CD8-positive, alpha-beta memory T cell (primary cell): ENCODE results near the gene GALNT7. TPM values are rescaled to one million over a fixed set of nuclear protein-coding genes. Genes with fewer than 3 reads are reported as not detected.

Experiments
- CTCF ChIA-PET: fragments of 350-600 bp; sonication (Branson Sonifier 250); formaldehyde crosslinking; loops from one replicate; lab custom pipeline; 2021; ENCODE audit warnings: antibody characterized with exemption; lab: Charles Lee
- POLR2A ChIA-PET: fragments of 350-600 bp; sonication (Branson Sonifier 250); formaldehyde crosslinking; loops from one replicate; lab custom pipeline; 2021; ENCODE audit warnings: antibody characterized with exemption; lab: Charles Lee
- DNase-seq, 5 donors: peaks; one replicate each; pipeline versions ENCODE4 v3.0.0 to v3.0.0-alpha.2; 2020 to 2022; ENCODE audit warnings: mixed read lengths in 1 of 5
- H3K27ac ChIP-seq: one replicate; pipeline ENCODE4 v1.7.0; 2013; ENCODE audit warnings: low read depth, mild to moderate bottlenecking, low read length, moderate library complexity
- H3K27me3 ChIP-seq: 2 replicates; pipeline ENCODE4 v1.7.0; 2013; ENCODE audit warnings: low read length, mild to moderate bottlenecking; ENCODE audit not compliant: insufficient read depth, poor library complexity, severe bottlenecking
- H3K36me3 ChIP-seq: 2 replicates; pipeline ENCODE4 v1.7.0; 2013; ENCODE audit warnings: mild to moderate bottlenecking, low read length, moderate library complexity; ENCODE audit not compliant: insufficient read depth
- H3K4me1 ChIP-seq: 2 replicates; pipeline ENCODE4 v1.7.0; 2013; ENCODE audit warnings: mild to moderate bottlenecking, low read length, moderate library complexity; ENCODE audit not compliant: insufficient read depth
- H3K4me3 ChIP-seq: 2 replicates; pipeline ENCODE4 v1.7.0; 2013; ENCODE audit warnings: mild to moderate bottlenecking, low read length
- H3K9me3 ChIP-seq: 2 replicates; pipeline ENCODE4 v1.7.0; 2013; ENCODE audit warnings: mild to moderate bottlenecking, low read length
- H3K27ac Mint-ChIP-seq, 8 donors: one replicate each; pipeline ENCODE4 v1.8.0; 2020 to 2021; ENCODE audit warnings: mixed read lengths in 8 of 8, mild to moderate bottlenecking in 6 of 8, inconsistent platforms in 3 of 8, moderate library complexity in 3 of 8
- H3K27me3 Mint-ChIP-seq, 2 donors: one replicate each; pipeline ENCODE4 v1.8.0; 2020 to 2021; ENCODE audit warnings: mixed read lengths in 2 of 2, mild to moderate bottlenecking in 1 of 2, moderate library complexity in 1 of 2
- H3K36me3 Mint-ChIP-seq, 3 donors: one replicate each; pipeline ENCODE4 v1.8.0; 2020 to 2021; ENCODE audit warnings: mixed read lengths in 3 of 3, inconsistent platforms in 1 of 3, mild to moderate bottlenecking in 1 of 3
- H3K4me1 Mint-ChIP-seq, 3 donors: one replicate each; pipeline ENCODE4 v1.8.0; 2020 to 2021; ENCODE audit warnings: mixed read lengths in 3 of 3, inconsistent platforms in 1 of 3, mild to moderate bottlenecking in 1 of 3
- H3K4me3 Mint-ChIP-seq, 7 donors: one replicate each; pipeline ENCODE4 v1.8.0; 2020 to 2021; ENCODE audit warnings: mixed read lengths in 7 of 7, mild to moderate bottlenecking in 6 of 7, moderate library complexity in 4 of 7, inconsistent platforms in 2 of 7
- H3K9me3 Mint-ChIP-seq, 5 donors: one replicate each; pipeline ENCODE4 v1.8.0; 2020 to 2022; ENCODE audit warnings: mixed read lengths in 5 of 5, mild to moderate bottlenecking in 3 of 5, moderate library complexity in 2 of 5, inconsistent platforms in 1 of 5
- polyA plus RNA-seq: library from polyadenylated mRNA; unstranded; fragments of 300-500 nt; fragmentation: Illumina TruSeq; gene quantifications from one replicate; pipeline ENCODE4 v1.2.3, GENCODE V29; 2021
- total RNA-seq, 2 experiments: library from RNA; stranded (reverse); gene quantifications; one replicate each; pipeline ENCODE4 v1.2.3, GENCODE V29; 2021

Gene GALNT7
- total and polyA plus RNA-seq, 3 experiments from 2014 or later, result 10.0 to 18.0 (median 16.7) TPM

DNA sequence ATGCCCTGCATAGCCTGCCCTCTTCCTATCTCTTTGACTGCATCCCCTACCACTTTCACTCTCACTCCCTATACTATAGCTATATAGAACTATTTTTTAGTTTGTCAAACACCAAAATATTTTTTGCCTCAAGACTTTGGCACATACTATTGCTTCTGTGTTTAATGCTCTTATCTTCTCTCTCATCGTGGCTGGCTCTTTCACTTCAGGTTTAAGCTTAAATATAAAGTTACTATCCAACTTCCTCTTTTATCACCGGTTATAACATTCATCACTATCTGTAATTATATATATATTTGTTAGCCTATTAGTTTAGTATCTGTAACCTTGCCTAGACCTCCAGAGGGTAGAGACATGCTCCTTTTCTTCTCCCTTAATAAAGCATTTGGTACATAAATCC, 177.0 kb downstream of the GALNT7 start:
- Mint-ChIP-seq H3K4me1 (no peaks in the 10 kb centered on the region), H3K27me3 (peaks cover 5 to 12% of the 10 kb centered on the region in 2 donors), H3K36me3 (peaks cover 0 to 3% (median 0%) of the 10 kb centered on the region in 3 donors), H3K27ac (no peak overlapping the region), H3K9me3 (no peaks in the 10 kb centered on the region), H3K4me3 (no peak overlapping the region)
- CTCF ChIA-PET, result interaction anchor here (1.1 to 1.6 kb wide), 3 partner anchors 10 to 26 kb away, joined by 3 to 5 read pairs (median 3); no protein-coding TSS in a partner anchor
- Histone ChIP-seq H3K4me3 (no peak overlapping the region), H3K9me3 (no peaks in the 10 kb centered on the region), H3K27me3 (no peaks in the 10 kb centered on the region), H3K27ac (no peak overlapping the region), H3K4me1 (no peaks in the 10 kb centered on the region), H3K36me3 (no peaks in the 10 kb centered on the region)
- no peak for DNase-seq
- POLR2A ChIA-PET, result interaction anchor here (1.0 to 1.6 kb wide), 3 partner anchors 11 to 25 kb away, joined by 3 to 4 read pairs (median 3); partner anchors contain the start of genes HMGB2 and SAP30

DNA sequence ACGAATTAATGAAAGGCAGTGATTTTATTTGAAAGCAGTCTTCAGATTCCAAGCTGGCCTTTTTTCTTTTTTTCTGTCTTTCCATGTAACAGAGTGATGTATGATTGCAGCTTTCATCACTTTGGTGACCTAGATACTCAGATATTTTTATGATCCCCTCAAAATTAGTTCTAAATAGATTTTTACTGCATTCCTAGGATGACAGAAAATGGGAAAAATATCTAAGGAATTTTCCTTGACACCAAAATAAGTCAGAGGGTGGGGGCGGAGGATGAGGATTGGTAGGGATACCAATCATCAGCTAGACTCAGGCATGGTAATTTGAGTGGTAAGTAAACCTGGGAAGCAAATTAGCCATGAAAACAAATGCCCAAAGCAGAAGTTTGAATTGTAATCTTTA, 177.5 kb downstream of the GALNT7 start:
- no peaks in the 10 kb centered on the region for H3K4me1 ChIP-seq
- Mint-ChIP-seq H3K4me1 (no peaks in the 10 kb centered on the region), H3K27ac (no peak overlapping the region), H3K9me3 (no peaks in the 10 kb centered on the region), H3K27me3 (peaks cover 5 to 12% of the 10 kb centered on the region in 2 donors), H3K4me3 (no peak overlapping the region), H3K36me3 (peaks cover 0 to 3% (median 0%) of the 10 kb centered on the region in 3 donors)
- no peaks in the 10 kb centered on the region for H3K9me3 ChIP-seq
- no peak overlapping the region for H3K27ac ChIP-seq
- no peak overlapping the region for H3K4me3 ChIP-seq
- CTCF ChIA-PET, result interaction anchor here (0.9 to 1.6 kb wide), 5 partner anchors 9 to 44 kb away, joined by 3 to 5 read pairs (median 3); no protein-coding TSS in a partner anchor
- no peak for DNase-seq
- no peaks in the 10 kb centered on the region for H3K36me3 ChIP-seq
- no peaks in the 10 kb centered on the region for H3K27me3 ChIP-seq
- POLR2A ChIA-PET, result interaction anchor here (1.0 to 1.6 kb wide), 2 partner anchors 10 to 11 kb away, joined by 3 to 4 read pairs; partner anchors contain the start of gene HMGB2

DNA sequence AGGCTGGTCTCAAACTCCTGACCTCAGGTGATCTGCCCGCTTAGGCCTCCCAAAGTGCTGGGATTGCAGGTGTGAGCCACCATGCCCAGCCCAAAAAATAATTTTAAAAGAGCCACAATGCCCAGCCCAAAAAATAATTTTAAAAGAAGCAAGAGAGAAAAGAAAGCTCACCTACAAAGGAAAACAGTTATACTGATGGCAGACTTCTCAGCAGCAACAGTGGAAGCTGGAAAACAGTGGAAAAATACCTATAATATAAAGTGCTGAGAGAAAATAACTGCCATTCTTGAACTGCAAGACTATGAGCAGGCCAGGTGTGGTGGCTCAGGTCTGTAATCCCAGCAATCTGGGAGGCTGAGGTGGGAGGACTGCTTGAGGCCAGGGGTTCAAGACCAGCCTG, 178.9 kb downstream of the GALNT7 start:
- no peaks in the 10 kb centered on the region for H3K4me1 Mint-ChIP-seq
- no peak overlapping the region for H3K4me3 ChIP-seq
- H3K9me3 Mint-ChIP-seq, result no peaks in the 10 kb centered on the region
- ChIA-PET POLR2A (no interaction called here), CTCF (interaction anchor here (1.2 to 1.5 kb wide), 2 partner anchors 14 to 46 kb away, joined by 4 read pairs; partner anchors contain the start of gene HMGB2)
- no peak overlapping the region for H3K27ac ChIP-seq
- H3K36me3 ChIP-seq, result no peaks in the 10 kb centered on the region
- no peaks in the 10 kb centered on the region for H3K27me3 ChIP-seq
- peaks cover 3 to 12% of the 10 kb centered on the region in 2 donors for H3K27me3 Mint-ChIP-seq
- DNase-seq, result no peak
- peaks cover 0 to 3% (median 0%) of the 10 kb centered on the region in 3 donors for H3K36me3 Mint-ChIP-seq
- no peaks in the 10 kb centered on the region for H3K4me1 ChIP-seq
- H3K4me3 Mint-ChIP-seq, result no peak overlapping the region
- H3K27ac Mint-ChIP-seq, result no peak overlapping the region
- H3K9me3 ChIP-seq, result no peaks in the 10 kb centered on the region

DNA sequence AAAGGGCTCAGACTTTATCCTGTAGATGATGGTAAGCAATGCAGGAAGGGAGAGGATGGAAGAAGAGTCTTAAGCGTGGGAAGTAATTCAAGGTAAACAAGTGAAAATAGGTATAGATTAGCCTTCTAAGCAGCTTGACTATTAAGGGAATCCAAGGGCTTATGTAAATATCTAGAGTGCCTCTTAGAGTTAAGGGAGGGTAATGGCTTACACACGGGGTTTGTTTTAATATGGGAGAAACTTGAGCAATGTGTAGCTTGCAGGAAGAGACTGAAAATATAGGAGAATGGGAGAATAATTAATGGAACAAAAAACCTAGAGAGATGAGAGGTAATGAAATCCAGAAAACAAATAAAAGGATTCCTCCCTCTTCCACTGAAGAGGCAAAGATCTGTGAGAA, 189.3 kb downstream of the GALNT7 start:
- peaks cover 0 to 3% of the 10 kb centered on the region in 2 donors for H3K27me3 Mint-ChIP-seq
- POLR2A ChIA-PET, result no interaction called here
- DNase-seq, result no peak
- no peak overlapping the region for H3K27ac ChIP-seq
- no peak overlapping the region for H3K4me3 ChIP-seq
- no peaks in the 10 kb centered on the region for H3K4me1 ChIP-seq
- H3K27me3 ChIP-seq, result no peaks in the 10 kb centered on the region
- H3K4me3 Mint-ChIP-seq, result no peak overlapping the region
- H3K36me3 ChIP-seq, result no peaks in the 10 kb centered on the region
- H3K36me3 Mint-ChIP-seq, result no peaks in the 10 kb centered on the region
- H3K9me3 ChIP-seq, result no peaks in the 10 kb centered on the region
- no peaks in the 10 kb centered on the region for H3K9me3 Mint-ChIP-seq
- H3K4me1 Mint-ChIP-seq, result no peaks in the 10 kb centered on the region
- H3K27ac Mint-ChIP-seq, result no peak overlapping the region
- CTCF ChIA-PET, result no interaction called here

DNA sequence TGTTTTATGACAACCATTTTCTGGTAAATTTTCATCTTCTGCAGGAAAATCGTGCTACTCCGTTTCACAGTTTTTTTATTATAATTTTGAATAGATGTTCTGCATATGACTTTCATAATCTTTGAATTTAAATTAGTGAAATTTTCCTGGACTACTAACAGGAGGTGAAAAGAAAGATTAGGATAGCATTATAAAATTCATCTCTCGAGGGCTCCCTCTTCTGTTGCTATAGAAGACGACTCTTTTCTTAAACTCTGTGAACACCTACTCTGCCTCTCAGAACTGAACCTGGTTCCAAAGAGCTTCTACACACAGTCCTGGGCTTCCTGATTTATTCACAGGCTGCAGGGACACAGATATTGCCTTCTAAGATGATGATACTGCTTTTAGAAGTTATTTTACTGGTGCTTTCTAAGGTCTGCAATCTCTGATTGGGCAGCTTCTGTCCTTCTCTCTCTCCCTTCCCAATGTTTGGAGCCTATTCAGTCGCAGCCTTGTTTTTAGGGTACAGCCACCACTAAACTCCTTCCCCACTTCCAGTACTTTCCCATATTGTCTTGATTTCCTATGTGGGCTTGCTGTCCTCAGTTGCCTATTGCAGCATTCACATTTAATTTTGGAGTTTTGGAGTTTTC, 192.1 kb downstream of the GALNT7 start:
- Histone ChIP-seq H3K4me3 (no peak overlapping the region), H3K9me3 (no peaks in the 10 kb centered on the region), H3K36me3 (no peaks in the 10 kb centered on the region), H3K4me1 (peaks cover 3% of the 10 kb centered on the region), H3K27me3 (no peaks in the 10 kb centered on the region), H3K27ac (no peak overlapping the region)
- ChIA-PET CTCF (interaction anchor here (0.7 to 0.8 kb wide), 2 partner anchors 9 to 27 kb away, joined by 3 read pairs; partner anchors contain the start of gene HMGB2), POLR2A (no interaction called here)
- no peak overlapping the region for H3K4me3 Mint-ChIP-seq
- peaks cover 0 to 3% of the 10 kb centered on the region in 2 donors for H3K27me3 Mint-ChIP-seq
- H3K36me3 Mint-ChIP-seq, result no peaks in the 10 kb centered on the region
- DNase-seq, result no peak
- H3K4me1 Mint-ChIP-seq, result peaks cover 8% of the 10 kb centered on the region in 3 donors
- H3K27ac Mint-ChIP-seq, result no peak overlapping the region
- H3K9me3 Mint-ChIP-seq, result no peaks in the 10 kb centered on the region

DNA sequence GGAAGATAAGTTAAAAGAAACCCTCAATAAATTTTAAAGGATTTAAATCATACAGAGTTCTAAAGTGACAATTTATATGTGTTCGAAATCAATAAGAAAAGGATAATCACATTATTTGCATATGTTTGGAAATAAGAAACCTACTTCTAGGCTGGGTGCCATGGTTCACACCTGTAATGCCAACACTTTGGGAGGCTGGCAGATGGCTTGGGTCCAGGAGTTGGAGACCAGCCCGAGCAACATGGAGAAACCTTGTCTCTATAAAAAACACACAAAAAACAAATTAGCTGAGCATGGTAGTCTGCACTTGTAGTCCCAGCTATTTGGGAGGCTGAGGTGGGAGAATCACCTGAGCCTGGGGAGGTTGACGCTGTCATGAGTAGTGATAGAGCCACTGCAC, 194.1 kb downstream of the GALNT7 start:
- no peak overlapping the region for H3K4me3 Mint-ChIP-seq
- POLR2A ChIA-PET, result no interaction called here
- no peak overlapping the region for H3K27ac ChIP-seq
- H3K27me3 ChIP-seq, result no peaks in the 10 kb centered on the region
- H3K27ac Mint-ChIP-seq, result no peak overlapping the region
- peaks cover 0 to 3% of the 10 kb centered on the region in 2 donors for H3K27me3 Mint-ChIP-seq
- H3K4me1 ChIP-seq, result peaks cover 6% of the 10 kb centered on the region
- no peaks in the 10 kb centered on the region for H3K36me3 ChIP-seq
- CTCF ChIA-PET, result no interaction called here
- no peaks in the 10 kb centered on the region for H3K9me3 ChIP-seq
- peaks cover 16 to 27% (median 23%) of the 10 kb centered on the region in 3 donors for H3K4me1 Mint-ChIP-seq
- H3K9me3 Mint-ChIP-seq, result no peaks in the 10 kb centered on the region
- DNase-seq, result no peak
- H3K36me3 Mint-ChIP-seq, result no peaks in the 10 kb centered on the region
- H3K4me3 ChIP-seq, result no peak overlapping the region

GRCh38 chr4:173365359-173365996, 196.9 kb downstream of the GALNT7 start:
- H3K27ac Mint-ChIP-seq, result peak overlapping the region in 6 of 8 donors; percentile 44 to 81 (median 60)

More at GRCh38 chr4:173365359-173365996, 196.9 kb downstream of the GALNT7 start:
- Mint-ChIP-seq H3K4me3 (peak overlapping the region in 2 of 7 donors; percentile 13 to 43), H3K27me3 (no peaks in the 10 kb centered on the region), H3K9me3 (no peaks in the 10 kb centered on the region), H3K4me1 (peaks cover 24 to 44% (median 36%) of the 10 kb centered on the region in 3 donors), H3K36me3 (peaks cover 0 to 9% (median 0%) of the 10 kb centered on the region in 3 donors)
- no peak for DNase-seq
- Histone ChIP-seq H3K4me3 (no peak overlapping the region), H3K36me3 (no peaks in the 10 kb centered on the region), H3K9me3 (no peaks in the 10 kb centered on the region), H3K27ac (no peak overlapping the region), H3K4me1 (peaks cover 11% of the 10 kb centered on the region), H3K27me3 (no peaks in the 10 kb centered on the region)
- ChIA-PET POLR2A (no interaction called here), CTCF (interaction anchor here (1.5 to 1.9 kb wide), 2 partner anchors 16 to 31 kb away, joined by 3 to 5 read pairs; partner anchors contain the start of gene HMGB2)
